Activated naive CD8-positive, alpha-beta T cell treated with anti-CD3 and anti-CD28 coated beads for 36 hours (primary cell): ENCODE results near the gene RBM22. TPM values are rescaled to one million over a fixed set of nuclear protein-coding genes. Genes with fewer than 3 reads are reported as not detected.
"Not testable (repeated sequence)": the region's sequence is repeated elsewhere in the genome, so short reads cannot be mapped to it uniquely, and the experiment has no call there.

Experiments used
- DNase-seq: peaks from one replicate; pipeline ENCODE4 v3.0.0; 2021
- H3K27ac Mint-ChIP-seq: one replicate; pipeline ENCODE4 v1.8.0; 2022; ENCODE audit warnings: mild to moderate bottlenecking, moderate library complexity, mixed read lengths
- H3K27me3 Mint-ChIP-seq: one replicate; pipeline ENCODE4 v1.8.0; 2022; ENCODE audit warnings: mild to moderate bottlenecking, mixed read lengths
- H3K36me3 Mint-ChIP-seq: one replicate; pipeline ENCODE4 v1.8.0; 2021; ENCODE audit warnings: mild to moderate bottlenecking, mixed read lengths
- H3K4me1 Mint-ChIP-seq: one replicate; pipeline ENCODE4 v1.8.0; 2021; ENCODE audit warnings: mixed read lengths
- H3K4me3 Mint-ChIP-seq: one replicate; pipeline ENCODE4 v1.8.0; 2022; ENCODE audit warnings: mild to moderate bottlenecking, moderate library complexity, mixed read lengths
- H3K9me3 Mint-ChIP-seq: one replicate; pipeline ENCODE4 v1.8.0; 2022; ENCODE audit warnings: mixed read lengths
- total RNA-seq, 2 experiments: library from RNA; stranded (reverse); gene quantifications; one replicate each; pipeline ENCODE4 v1.2.3, GENCODE V29; 2021

Gene RBM22
- total RNA-seq = 10 to 100 TPM; 62.7 to 71.7 TPM

DNA sequence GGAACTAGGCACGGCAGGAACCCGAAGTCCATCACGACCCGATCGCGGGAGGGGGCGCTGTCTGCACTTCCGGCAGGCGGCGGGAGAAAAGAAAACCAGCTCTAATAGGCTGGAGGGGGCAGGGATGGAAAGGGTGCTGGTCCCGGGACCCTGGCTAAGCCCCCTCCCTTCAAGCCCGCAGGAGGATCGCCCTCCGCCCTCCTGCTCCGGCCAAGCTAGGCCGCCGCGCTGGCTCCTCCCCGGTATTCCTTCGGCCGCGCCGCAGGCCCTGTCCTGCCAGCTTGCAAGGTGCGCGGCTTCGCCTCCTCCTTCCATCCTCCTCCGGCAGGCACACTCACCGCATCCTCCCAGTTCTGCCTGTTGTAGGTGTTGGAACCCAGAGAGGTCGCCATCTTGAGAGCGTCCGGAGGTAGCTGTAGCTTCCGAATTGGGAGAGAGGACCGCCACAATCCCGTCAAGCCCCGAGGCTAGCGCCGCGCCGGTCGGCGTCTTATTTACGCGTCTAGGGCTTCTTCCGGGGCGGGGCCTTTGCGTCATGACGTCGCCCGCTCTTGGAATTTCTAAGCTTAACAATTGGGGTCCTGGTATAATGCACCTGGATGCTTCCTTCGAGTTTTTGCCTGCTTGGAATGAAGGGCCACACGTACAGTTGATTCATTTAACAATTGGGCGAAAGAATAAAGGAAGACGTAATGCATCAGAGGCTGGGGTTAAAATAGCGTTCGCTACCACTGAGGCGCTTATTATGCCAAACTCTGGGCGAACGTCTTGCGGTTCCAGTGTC is at the start of gene RBM22:
Gene RBM22, minus strand, starts transcription at position 469 of the 784 bp plus-strand sequence. Its CDS starts 77 bp downstream, at position 392.
- H3K9me3 Mint-ChIP-seq = no peaks in the 10 kb centered on the region
- no peak within 1 kb of the TSS for H3K4me3 Mint-ChIP-seq
- peaks cover 3% of the 10 kb centered on the region for H3K4me1 Mint-ChIP-seq
- no peaks in the 10 kb centered on the region for H3K27me3 Mint-ChIP-seq
- peaks cover 9% of the 10 kb centered on the region for H3K36me3 Mint-ChIP-seq
- peak; percentile 89 for DNase-seq
- H3K27ac Mint-ChIP-seq = no peak within 1 kb of the TSS

DNA sequence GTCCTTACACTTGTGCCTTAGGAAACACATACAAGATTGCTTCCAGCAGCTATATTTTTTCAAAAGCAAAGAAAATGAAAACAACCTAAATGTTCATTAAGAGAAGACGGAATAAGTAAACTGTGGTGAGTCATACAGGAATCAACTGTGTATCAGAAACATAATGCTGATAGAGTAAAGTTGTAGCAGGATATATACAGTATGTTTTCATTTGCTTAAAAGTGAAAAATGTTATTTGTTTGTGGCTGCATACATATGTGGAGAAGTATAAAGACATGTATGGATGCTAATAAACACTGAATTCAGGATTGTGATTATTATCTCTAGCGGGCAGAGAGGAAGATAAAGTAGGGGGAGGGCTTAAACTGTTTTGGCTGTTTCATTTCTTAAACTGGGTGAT is 49.6 kb upstream of the RBM22 start:
- Mint-ChIP-seq H3K9me3 (peaks cover 3% of the 10 kb centered on the region), H3K4me1 (peaks cover 40% of the 10 kb centered on the region), H3K36me3 (peaks cover 58% of the 10 kb centered on the region), H3K27ac (peak overlapping the region; percentile 61), H3K27me3 (no peaks in the 10 kb centered on the region), H3K4me3 (no peak overlapping the region)
- no peak for DNase-seq

DNA sequence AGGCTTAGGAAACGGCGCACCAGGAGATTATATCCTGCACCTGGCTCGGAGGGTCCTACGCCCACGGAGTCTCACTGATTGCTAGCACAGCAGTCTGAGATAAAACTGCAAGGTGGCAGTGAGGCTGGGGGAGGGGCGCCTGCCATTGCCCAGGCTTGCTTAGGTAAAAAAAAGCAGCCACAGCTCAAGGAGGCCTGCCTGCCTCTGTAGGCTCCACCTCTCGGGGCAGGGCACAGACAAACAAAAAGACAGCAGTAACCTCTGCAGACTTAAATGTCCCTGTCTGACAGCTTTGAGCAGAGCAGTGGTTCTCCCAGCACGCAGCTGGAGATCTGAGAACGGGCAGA is 42.3 kb upstream of the RBM22 start:
- Mint-ChIP-seq H3K4me1 (peaks cover 50% of the 10 kb centered on the region), H3K36me3 (peaks cover 72% of the 10 kb centered on the region), H3K9me3 (peaks cover 11% of the 10 kb centered on the region), H3K27ac (peak overlapping the region; percentile 89)
- not testable (repeated sequence) for DNase-seq, H3K27me3 Mint-ChIP-seq, H3K4me3 Mint-ChIP-seq

DNA sequence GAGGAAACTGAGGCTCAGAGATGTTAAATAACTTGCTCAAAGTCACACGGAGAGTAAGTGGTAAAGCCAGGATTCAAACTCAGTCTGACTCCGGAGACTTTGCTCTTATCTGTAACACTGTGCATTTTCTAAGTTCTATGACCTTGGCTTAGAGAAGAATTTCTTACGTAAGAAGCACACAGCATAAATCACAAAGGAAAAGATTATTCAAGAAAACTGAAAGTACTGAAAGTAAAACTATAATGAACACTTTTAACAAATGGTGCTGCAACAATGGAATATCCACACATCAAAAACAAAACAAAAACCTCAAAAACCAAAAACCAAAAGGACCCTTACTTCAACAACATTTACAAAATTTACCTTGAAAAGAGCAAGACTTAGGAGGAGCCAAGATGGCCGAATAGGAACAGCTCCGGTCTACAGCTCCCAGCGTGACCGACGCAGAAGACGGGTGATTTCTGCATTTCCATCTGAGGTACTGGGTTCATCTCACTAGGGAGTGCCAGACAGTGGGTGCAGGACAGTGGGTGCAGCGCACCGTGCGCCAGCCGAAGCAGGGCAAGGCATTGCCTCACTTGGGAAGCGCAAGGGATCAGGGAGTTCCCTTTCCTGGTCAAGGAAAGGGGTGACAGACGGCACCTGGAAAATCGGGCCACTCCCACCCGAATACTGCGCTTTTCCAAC is 41.7 kb upstream of the RBM22 start:
- peaks cover 55% of the 10 kb centered on the region for H3K4me1 Mint-ChIP-seq
- peaks cover 73% of the 10 kb centered on the region for H3K36me3 Mint-ChIP-seq

DNA sequence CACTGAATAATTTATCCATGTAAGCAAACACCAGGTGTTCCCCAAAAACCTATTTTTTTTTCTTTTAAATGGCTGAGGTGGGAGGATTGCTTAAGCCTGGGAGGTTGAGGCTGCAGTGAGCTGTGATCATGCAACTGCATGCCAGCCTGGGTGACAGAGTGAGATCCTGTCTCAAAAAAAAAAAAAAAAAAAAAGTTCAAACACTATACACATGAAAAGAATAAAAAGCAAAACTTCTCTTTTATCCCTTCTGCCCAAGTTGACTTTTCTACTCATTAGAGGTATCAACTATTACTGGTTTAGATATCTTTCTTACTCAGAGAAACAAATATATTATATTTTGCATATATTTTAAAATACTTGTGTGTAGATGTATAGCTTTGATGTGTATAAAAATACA is 40.1 kb upstream of the RBM22 start:
- Mint-ChIP-seq H3K4me3 (no peak overlapping the region), H3K4me1 (peaks cover 66% of the 10 kb centered on the region), H3K36me3 (peaks cover 81% of the 10 kb centered on the region), H3K9me3 (peaks cover 19% of the 10 kb centered on the region), H3K27ac (no peak overlapping the region), H3K27me3 (no peaks in the 10 kb centered on the region)
- DNase-seq = no peak

More for the DNA sequence above, 41.7 kb upstream of the RBM22 start:
- DNase-seq, H3K27me3 Mint-ChIP-seq: not testable (repeated sequence)
- peak overlapping the region; percentile 66 for H3K4me3 Mint-ChIP-seq
- H3K9me3 Mint-ChIP-seq = peaks cover 11% of the 10 kb centered on the region
- H3K27ac Mint-ChIP-seq = peak overlapping the region; percentile 89

DNA sequence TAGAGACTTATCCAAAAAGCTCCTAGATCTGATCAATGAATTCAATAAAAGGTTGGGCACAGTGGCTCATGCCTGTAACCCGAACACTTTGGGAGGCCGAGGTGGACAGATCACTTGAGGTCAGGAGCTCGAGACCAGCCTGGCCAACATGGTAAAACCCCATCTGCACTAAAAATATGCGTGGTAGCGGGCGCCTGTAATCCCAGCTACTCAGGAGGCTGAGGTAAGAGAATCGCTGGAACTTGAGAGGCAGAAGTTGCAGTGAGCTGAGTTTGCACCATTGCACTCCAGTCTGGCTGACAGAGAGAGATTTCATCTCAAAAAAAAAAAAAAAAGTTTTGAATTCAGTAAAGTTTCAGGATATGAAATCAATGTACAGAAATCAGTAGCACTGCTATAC is 38.0 kb upstream of the RBM22 start:
- H3K4me3 Mint-ChIP-seq = no peak overlapping the region
- H3K36me3 Mint-ChIP-seq = peaks cover 83% of the 10 kb centered on the region
- no peak overlapping the region for H3K27ac Mint-ChIP-seq
- no peaks in the 10 kb centered on the region for H3K27me3 Mint-ChIP-seq
- peaks cover 16% of the 10 kb centered on the region for H3K9me3 Mint-ChIP-seq
- peaks cover 74% of the 10 kb centered on the region for H3K4me1 Mint-ChIP-seq
- no peak for DNase-seq

DNA sequence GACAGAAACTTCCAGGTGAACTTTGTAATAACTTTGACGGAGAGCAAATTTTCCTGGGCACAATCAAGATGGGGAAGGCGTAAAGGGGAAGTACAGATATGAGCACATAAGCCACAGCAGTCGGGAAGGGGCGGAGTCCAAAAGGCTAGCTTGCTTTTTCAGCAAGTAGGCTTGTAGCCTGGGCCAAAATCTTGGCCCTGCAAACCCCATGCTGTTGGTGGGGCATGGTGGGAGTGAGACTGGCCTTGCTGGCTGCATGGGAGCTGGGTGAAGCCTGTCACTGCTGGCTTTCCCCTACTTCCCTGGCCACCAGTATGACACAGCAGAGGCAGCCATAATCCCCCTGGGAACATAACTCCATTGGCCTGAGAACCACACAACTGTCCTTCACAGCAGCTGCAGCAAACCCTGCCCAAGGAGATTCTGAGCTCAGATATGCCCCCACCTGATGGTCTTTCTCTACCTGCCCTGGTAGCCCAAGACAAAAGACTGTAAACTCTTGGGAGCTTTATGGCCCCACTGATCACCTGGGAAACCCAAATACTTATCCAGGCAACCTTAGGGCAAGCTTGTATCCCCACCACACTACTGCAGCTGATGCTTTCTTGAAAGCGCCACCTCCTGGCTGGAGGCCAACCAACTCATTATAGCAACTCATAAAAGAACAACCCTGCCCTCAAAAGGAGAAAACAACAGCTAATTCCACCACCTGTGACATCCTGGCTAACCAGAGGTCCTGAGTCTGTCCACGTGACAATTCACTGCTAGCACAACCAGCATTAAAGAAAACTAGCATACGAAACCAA is 33.9 kb upstream of the RBM22 start:
- H3K27me3 Mint-ChIP-seq = no peaks in the 10 kb centered on the region

DNA sequence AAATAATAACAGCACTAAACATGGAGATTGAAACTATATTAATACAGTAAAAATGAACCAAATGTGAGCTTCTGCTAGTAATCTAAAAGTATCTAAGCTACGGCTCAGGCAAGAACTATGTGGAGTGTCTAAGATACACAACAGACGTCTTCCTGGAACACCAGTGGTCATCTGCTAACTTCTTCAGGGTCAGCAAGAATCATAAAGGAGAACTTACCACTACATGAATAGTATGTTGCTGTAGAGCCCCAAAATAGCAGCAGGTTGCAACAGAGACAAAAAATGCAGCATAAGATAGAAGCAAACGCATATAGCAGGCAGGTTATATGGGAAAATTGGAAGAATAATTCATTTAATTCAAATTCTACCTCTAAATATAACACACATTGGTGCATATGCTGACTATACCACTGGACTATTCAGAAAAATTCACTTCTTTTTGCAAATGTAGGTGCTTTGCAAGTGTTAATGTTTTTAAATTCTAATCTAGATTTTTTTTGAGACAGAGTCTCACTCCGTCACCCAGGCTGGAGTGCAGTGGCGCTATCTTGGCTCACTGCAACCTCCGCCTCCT is 30.9 kb upstream of the RBM22 start:
- Mint-ChIP-seq H3K4me1 (peaks cover 16% of the 10 kb centered on the region), H3K27me3 (no peaks in the 10 kb centered on the region), H3K36me3 (peaks cover 42% of the 10 kb centered on the region), H3K27ac (no peak overlapping the region), H3K4me3 (no peak overlapping the region), H3K9me3 (peaks cover 7% of the 10 kb centered on the region)
- DNase-seq = no peak

More for the DNA sequence above, 33.9 kb upstream of the RBM22 start:
- Mint-ChIP-seq H3K27ac (peak overlapping the region; percentile 14), H3K36me3 (peaks cover 62% of the 10 kb centered on the region), H3K4me3 (no peak overlapping the region), H3K9me3 (peaks cover 9% of the 10 kb centered on the region), H3K4me1 (peaks cover 45% of the 10 kb centered on the region)
- no peak for DNase-seq

DNA sequence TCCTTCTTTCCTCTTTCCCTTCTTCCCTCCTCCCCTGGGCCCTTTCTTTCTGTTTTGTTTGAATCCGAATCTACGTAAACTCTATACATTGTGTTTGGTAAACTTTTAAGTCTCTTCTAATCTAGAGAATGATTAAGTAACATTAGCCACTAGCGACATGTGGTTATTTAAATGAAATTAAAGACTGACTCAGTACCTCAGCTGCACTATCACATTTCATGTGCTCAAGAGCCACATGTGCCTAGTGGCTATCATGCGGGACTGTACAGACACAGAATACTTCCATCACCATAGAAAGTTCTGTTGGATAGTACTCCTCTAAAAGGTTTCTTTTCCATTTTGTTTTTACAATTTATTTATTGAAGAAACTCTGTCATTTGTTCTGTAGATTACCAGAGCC is 29.0 kb upstream of the RBM22 start:
- H3K4me1 Mint-ChIP-seq = peaks cover 7% of the 10 kb centered on the region
- H3K9me3 Mint-ChIP-seq = no peaks in the 10 kb centered on the region
- H3K27ac Mint-ChIP-seq = peak overlapping the region; percentile 6

DNA sequence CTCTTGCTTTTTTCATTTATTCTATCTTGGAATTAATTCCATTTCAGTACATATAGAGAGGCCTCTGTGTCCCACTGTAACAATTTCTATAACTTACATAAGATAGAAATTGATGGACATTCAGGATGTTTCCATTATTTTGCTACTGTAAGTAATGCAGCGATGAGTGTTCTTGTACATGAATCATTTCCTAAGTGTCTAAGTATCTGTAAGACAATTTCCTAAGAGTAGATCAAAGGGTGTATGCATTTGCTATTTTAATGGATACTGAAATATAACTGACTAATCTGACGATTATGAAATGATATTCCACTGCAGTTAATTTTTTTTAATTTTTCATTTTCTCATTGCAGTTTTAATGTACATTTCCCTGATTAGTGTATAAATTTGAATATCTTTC is 23.0 kb upstream of the RBM22 start:
- H3K27me3 Mint-ChIP-seq = no peaks in the 10 kb centered on the region
- H3K9me3 Mint-ChIP-seq = no peaks in the 10 kb centered on the region
- H3K27ac Mint-ChIP-seq = no peak overlapping the region
- no peak for DNase-seq
- peaks cover 10% of the 10 kb centered on the region for H3K36me3 Mint-ChIP-seq
- H3K4me1 Mint-ChIP-seq = no peaks in the 10 kb centered on the region
- no peak overlapping the region for H3K4me3 Mint-ChIP-seq

More for the DNA sequence above, 29.0 kb upstream of the RBM22 start:
- Mint-ChIP-seq H3K4me3 (no peak overlapping the region), H3K27me3 (no peaks in the 10 kb centered on the region), H3K36me3 (peaks cover 25% of the 10 kb centered on the region)
- no peak for DNase-seq

DNA sequence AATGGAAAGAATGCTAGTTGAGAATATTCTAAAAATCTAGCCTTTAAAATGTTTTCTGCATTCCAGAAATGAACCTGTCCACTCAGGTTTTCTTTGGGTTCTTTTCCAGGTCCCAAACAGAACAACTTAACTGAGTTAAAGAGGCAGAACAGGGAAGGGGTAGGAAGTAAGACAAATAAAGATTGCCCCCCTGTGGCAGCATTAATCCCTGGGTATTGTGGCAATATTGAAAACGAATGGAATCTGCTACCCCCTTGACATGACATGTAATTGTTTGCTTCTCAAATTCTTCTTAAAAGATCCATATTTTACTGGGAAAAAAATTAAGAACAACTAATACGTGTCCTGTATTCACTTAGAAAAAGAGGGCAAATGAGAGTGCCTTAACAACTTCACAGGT is 9.3 kb upstream of the RBM22 start:
- no peak overlapping the region for H3K27ac Mint-ChIP-seq

DNA sequence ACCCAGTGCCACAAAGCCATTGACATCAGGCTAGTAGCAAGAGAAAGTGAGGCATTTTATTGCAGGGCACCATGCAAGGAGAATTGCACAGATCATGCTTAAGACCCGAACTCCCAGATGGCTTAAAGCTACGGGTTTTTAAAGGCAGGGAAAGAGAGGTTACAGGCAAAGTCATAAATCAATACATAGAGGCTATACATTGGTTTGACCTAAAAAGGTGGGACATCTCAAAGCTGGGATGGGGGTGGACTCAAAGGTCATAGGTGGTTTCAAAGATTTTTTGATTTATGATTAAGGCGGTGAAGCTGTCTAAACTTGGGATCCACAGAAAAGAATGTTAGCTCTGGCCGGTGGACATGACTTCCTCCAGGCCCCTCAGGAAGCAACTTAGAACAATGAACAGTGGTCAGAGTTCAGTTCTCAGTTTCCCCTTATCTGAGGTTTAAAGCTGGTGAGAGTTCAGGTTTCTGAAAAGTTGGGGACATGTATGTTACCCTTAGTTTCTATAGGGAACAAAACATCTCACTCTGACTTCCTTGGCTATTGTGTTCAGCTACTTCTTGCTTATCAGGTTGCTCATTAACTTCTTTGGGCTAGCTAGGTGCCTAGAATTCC is 6.0 kb upstream of the RBM22 start:
- Mint-ChIP-seq H3K4me1 (peaks cover 3% of the 10 kb centered on the region), H3K36me3 (peaks cover 8% of the 10 kb centered on the region), H3K9me3 (no peaks in the 10 kb centered on the region), H3K27me3 (no peaks in the 10 kb centered on the region), H3K4me3 (no peak overlapping the region), H3K27ac (no peak overlapping the region)
- DNase-seq = no peak

More for the DNA sequence above, 9.3 kb upstream of the RBM22 start:
- Mint-ChIP-seq H3K9me3 (no peaks in the 10 kb centered on the region), H3K4me1 (no peaks in the 10 kb centered on the region), H3K4me3 (no peak overlapping the region), H3K27me3 (no peaks in the 10 kb centered on the region), H3K36me3 (peaks cover 8% of the 10 kb centered on the region)
- no peak for DNase-seq

DNA sequence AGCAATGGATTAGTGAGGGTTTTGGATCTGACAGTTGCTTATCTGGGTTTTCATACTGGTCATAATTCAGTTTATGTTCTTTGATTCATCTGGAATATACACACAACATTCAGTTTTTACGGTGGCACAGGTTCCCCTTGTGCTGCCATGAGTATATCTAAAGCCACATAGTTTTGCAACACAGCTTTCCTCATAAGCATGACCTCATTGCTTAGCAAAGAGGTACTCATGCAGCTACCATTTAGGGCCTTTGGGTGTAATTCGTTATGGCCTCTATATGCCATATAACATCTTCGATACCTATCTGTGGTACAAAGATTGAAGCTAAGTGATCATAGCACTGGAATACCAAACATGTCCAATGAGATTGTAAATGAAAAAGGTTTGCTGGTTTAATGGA is 2.9 kb upstream of the RBM22 start:
- Mint-ChIP-seq H3K4me1 (peaks cover 3% of the 10 kb centered on the region), H3K4me3 (no peak overlapping the region), H3K27me3 (no peaks in the 10 kb centered on the region), H3K27ac (no peak overlapping the region), H3K9me3 (no peaks in the 10 kb centered on the region), H3K36me3 (peaks cover 9% of the 10 kb centered on the region)
- no peak for DNase-seq

DNA sequence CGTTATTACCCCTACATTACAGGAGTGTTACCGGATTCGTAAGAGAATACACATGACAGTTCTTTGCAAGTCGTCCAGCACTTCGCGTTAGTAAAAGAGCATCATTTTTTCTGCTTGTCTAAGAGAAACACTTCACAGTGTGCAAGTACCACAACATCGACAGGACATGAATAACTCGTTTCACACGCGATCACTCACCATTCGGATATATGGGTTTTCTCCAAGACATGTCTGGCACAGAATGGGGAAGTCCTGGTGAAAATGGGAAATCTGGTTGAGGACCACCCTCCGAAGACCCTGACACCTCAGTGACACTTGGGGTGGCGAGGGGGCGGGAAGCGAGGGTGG is 642 bp downstream of the RBM22 start:
- Mint-ChIP-seq H3K4me1 (peaks cover 3% of the 10 kb centered on the region), H3K36me3 (peaks cover 7% of the 10 kb centered on the region), H3K4me3 (no peak overlapping the region), H3K9me3 (no peaks in the 10 kb centered on the region), H3K27ac (no peak overlapping the region), H3K27me3 (no peaks in the 10 kb centered on the region)
- no peak for DNase-seq
